Measurements from ENCODE around the gene IAH1.

The IAH1 gene

DNA sequence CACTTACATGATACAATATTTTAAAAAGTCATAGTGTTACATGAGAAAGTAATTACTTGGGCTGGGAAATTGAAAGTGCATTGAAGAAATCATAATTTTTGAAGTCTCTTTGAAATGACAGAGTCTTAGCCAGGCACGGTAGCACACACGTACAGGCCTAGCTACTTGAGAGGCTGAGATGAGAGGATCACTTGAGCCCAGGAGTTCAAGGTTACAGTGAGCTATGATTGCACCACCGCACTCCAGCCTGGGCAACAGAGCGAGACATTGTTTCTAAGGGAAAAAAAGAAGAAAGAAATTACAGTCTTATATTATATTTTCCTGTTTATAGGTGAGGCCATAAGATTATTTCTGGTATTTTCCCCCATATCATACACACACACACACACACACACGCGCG, 9.2 kb upstream of the IAH1 start:
- TF ChIP-seq, protein P1, sequence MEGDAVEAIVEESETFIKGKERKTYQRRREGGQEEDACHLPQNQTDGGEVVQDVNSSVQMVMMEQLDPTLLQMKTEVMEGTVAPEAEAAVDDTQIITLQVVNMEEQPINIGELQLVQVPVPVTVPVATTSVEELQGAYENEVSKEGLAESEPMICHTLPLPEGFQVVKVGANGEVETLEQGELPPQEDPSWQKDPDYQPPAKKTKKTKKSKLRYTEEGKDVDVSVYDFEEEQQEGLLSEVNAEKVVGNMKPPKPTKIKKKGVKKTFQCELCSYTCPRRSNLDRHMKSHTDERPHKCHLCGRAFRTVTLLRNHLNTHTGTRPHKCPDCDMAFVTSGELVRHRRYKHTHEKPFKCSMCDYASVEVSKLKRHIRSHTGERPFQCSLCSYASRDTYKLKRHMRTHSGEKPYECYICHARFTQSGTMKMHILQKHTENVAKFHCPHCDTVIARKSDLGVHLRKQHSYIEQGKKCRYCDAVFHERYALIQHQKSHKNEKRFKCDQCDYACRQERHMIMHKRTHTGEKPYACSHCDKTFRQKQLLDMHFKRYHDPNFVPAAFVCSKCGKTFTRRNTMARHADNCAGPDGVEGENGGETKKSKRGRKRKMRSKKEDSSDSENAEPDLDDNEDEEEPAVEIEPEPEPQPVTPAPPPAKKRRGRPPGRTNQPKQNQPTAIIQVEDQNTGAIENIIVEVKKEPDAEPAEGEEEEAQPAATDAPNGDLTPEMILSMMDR (IDR thresholded peaks at IDR 0.05) = no peak
- Histone ChIP-seq H3K4me1 (ENCODE audit: control insufficient read depth in 1 of 2, insufficient read depth in 1 of 2, low read depth in 1 of 2, low read length in 1 of 2) (peaks cover 11 to 15% of the 10 kb centered on the region in 2 experiments), H3K4me3 (ENCODE audit: low read depth in 1 of 2, low read length in 1 of 2) (no peak overlapping the region), H3K27me3 (no peaks in the 10 kb centered on the region), H3K9me3 (no peaks in the 10 kb centered on the region), H3K36me3 (peaks cover 19% of the 10 kb centered on the region), H3K27ac (no peak overlapping the region)

DNA sequence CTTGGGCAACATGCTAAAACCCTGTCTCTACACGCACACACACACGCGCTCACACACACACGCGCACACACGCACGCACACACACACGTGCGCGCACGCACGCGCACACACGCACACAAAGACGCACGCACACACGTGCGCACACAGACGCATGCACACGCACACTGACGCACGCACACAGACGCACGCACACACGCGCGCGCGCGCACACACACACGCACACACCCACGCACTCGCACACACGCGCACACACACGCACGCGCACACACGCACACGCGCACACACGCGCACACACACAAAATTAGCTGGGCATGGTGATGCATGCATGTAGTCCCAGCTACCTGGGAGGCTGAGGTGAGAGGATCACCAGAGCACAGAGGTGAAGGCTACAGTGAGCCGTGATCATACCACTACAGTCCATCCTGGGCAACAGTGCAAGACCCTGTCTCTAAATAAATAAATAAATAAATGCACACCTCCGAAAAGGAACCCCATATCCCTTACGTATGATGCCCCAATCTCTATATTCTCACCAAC, 8.1 kb upstream of the IAH1 start:
- TF ChIP-seq, protein P1 (IDR thresholded peaks at IDR 0.05) = no peak
- Histone ChIP-seq H3K4me3 (ENCODE audit: low read depth in 1 of 2, low read length in 1 of 2) (no peak overlapping the region), H3K27ac (no peak overlapping the region), H3K27me3 (no peaks in the 10 kb centered on the region), H3K36me3 (peaks cover 12% of the 10 kb centered on the region), H3K9me3 (no peaks in the 10 kb centered on the region), H3K4me1 (ENCODE audit: control insufficient read depth in 1 of 2, insufficient read depth in 1 of 2, low read depth in 1 of 2, low read length in 1 of 2) (peaks cover 16 to 20% of the 10 kb centered on the region in 2 experiments)

DNA sequence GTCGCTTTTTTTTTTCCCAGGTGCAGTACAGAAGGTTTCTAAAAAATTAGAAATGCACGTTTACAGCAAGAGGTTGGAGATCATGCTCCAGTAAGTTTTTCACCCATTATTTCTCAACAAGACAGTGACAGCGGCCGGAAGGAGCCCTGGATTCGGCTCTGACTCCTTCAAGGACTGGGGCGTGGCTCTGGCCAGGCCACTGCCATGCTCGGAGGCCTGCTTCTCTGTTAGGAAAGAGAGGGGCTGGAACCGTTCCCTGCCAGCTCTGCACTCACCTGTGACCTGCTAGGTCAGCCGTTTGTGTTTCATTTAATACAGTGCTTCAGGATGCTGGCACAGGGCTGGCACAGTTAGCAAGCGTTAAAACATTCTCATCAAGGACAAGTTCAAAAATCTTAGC, 6.7 kb upstream of the IAH1 start:
- H3K4me3 ChIP-seq (ENCODE audit: low read depth in 1 of 2, low read length in 1 of 2) = no peak overlapping the region
- TF ChIP-seq, protein P1 (IDR thresholded peaks at IDR 0.05) = no peak
- peaks cover 11% of the 10 kb centered on the region for H3K36me3 ChIP-seq
- peaks cover 16 to 20% of the 10 kb centered on the region in 2 experiments for H3K4me1 ChIP-seq (ENCODE audit: control insufficient read depth in 1 of 2, insufficient read depth in 1 of 2, low read depth in 1 of 2, low read length in 1 of 2)
- no peaks in the 10 kb centered on the region for H3K27me3 ChIP-seq
- H3K9me3 ChIP-seq = no peaks in the 10 kb centered on the region
- no peak overlapping the region for H3K27ac ChIP-seq

DNA sequence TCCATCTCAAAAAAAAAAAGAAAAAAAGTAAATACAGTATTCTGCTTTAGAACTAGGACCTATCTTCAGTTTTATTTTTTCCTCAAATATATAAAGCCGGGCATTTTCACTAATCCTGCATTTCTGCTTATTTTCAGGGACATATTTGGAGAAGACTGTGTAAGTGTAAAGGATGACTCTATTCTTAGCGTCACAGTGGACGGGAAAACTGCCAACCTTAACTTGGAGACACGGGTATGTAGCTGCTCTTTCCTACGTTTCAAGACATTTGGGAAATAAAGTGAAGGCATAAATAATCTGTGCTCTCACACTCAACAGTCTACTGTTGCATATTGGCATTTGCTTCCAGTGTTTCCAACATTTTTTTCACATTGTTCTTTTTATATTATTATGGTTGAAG, 3.1 kb upstream of the IAH1 start:
- Histone ChIP-seq H3K36me3 (peaks cover 11% of the 10 kb centered on the region), H3K9me3 (no peaks in the 10 kb centered on the region), H3K27ac (no peak overlapping the region), H3K27me3 (no peaks in the 10 kb centered on the region), H3K4me3 (ENCODE audit: low read depth in 1 of 2, low read length in 1 of 2) (no peak overlapping the region), H3K4me1 (ENCODE audit: control insufficient read depth in 1 of 2, insufficient read depth in 1 of 2, low read depth in 1 of 2, low read length in 1 of 2) (peaks cover 28 to 30% of the 10 kb centered on the region in 2 experiments)
- TF ChIP-seq, protein P1 (IDR thresholded peaks at IDR 0.05) = no peak

DNA sequence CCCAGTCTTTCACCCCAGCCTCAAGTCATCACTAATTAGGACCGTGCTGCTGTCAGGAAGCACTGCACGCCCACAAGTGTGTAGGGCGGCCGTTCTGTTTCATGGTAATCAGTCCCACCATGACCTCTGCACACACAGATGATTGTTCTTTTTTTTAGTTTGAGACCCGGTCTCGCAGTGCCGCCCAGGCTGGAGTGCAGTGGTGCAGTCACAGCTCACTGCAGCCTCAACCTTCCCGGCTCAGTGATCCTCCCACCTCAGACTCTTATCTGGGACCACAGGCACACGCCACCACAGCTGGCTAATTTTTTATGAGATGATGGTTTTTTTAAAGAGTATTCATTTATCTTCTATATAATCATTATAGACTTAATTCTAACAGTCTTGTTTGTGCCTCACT, 1.8 kb upstream of the IAH1 start:
- peaks cover 28 to 30% of the 10 kb centered on the region in 2 experiments for H3K4me1 ChIP-seq (ENCODE audit: control insufficient read depth in 1 of 2, insufficient read depth in 1 of 2, low read depth in 1 of 2, low read length in 1 of 2)
- no peak overlapping the region for H3K4me3 ChIP-seq (ENCODE audit: low read depth in 1 of 2, low read length in 1 of 2)
- H3K9me3 ChIP-seq = no peaks in the 10 kb centered on the region
- H3K36me3 ChIP-seq = peaks cover 16% of the 10 kb centered on the region
- H3K27me3 ChIP-seq = no peaks in the 10 kb centered on the region
- TF ChIP-seq, protein P1 (IDR thresholded peaks at IDR 0.05) = no peak
- H3K27ac ChIP-seq = no peak overlapping the region

Data from neutrophil (primary cell).